22Rv1 (cell line): ENCODE measurements around the gene COG5.

Experiments
- H3K27ac ChIP-seq: fragments of 450-650 bp; 2 replicates; pipeline ENCODE4 v1.5.1; 2017
- ZFX ChIP-seq: fragments of 450-650 bp; IDR thresholded peaks from 2 replicates; pipeline ENCODE4 v1.6.1; 2017; ENCODE audit warnings: antibody characterized with exemption, borderline replicate concordance
- TF ChIP-seq, protein P1 (sequence below): fragments of 450-650 bp; IDR thresholded peaks from 2 replicates; pipeline ENCODE4 v1.5.1; 2017; ENCODE audit warnings: mild to moderate bottlenecking

COG5 gene

DNA sequence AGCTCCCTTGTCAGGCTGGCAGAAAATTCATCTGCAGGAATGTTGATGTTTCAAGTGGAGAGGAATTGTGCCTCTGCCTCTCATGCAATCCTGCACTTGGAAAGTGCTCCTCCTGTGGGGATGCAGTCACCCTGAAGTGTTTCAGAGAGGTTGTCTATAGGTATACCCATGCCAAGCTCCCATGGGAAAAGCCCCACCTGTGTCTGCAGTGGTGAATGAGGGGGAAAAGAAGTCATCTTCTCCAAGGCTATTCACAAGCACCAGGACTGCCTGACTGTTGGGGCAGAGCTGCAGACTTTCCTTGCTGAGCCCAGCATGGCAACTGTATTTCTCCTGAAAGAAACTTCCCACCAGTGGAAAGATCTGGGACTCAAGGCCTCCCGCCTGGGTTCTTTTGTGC, 58.4 kb downstream of the COG5 start:
- peak overlapping the region; percentile 87 for H3K27ac ChIP-seq
- TF ChIP-seq, protein P1, sequence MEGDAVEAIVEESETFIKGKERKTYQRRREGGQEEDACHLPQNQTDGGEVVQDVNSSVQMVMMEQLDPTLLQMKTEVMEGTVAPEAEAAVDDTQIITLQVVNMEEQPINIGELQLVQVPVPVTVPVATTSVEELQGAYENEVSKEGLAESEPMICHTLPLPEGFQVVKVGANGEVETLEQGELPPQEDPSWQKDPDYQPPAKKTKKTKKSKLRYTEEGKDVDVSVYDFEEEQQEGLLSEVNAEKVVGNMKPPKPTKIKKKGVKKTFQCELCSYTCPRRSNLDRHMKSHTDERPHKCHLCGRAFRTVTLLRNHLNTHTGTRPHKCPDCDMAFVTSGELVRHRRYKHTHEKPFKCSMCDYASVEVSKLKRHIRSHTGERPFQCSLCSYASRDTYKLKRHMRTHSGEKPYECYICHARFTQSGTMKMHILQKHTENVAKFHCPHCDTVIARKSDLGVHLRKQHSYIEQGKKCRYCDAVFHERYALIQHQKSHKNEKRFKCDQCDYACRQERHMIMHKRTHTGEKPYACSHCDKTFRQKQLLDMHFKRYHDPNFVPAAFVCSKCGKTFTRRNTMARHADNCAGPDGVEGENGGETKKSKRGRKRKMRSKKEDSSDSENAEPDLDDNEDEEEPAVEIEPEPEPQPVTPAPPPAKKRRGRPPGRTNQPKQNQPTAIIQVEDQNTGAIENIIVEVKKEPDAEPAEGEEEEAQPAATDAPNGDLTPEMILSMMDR = no peak
- TF ChIP-seq ZFX = no peak

DNA sequence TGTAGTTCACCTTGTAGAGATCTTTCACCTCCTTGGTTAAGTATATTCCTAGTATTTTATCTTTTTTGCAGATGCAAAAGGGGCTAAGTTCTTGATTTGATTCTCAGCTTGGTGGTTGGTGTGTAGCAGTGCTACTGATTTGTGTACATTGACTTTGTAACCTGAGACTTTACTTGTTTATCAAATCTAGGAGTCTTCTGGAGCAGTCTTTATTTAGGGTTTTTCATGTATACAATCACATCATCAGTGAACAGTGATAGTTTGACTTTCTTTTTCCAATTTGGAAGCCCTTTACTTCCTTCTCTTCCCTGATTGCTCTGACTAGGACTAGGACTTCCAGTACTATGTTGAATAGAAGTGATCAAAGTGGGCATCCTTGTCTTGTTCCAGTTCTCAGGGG, 60.0 kb downstream of the COG5 start:
- TF ChIP-seq, protein P1 = no peak
- TF ChIP-seq ZFX = no peak
- H3K27ac ChIP-seq = no peak overlapping the region

DNA sequence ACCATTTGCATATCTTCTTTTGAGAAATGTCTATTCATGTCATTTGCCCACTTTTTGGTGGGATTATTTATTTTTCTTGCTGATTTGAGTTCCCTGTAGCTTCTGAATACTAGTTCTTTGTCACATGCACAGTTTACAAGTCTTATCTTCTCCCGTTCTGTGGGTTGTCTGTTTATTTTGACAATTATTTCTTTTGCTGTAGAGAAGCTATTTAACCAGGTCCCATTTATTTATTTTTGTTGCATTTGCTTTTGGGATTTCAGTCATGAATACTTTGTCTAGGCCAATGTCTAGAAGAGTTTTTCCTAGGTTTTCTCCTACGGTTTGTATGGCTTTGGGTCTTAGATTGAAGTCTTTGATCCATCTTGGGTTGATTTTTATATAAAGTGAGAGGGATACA, 60.9 kb downstream of the COG5 start:
- no peak for TF ChIP-seq ZFX
- TF ChIP-seq, protein P1 = no peak
- H3K27ac ChIP-seq = no peak overlapping the region

DNA sequence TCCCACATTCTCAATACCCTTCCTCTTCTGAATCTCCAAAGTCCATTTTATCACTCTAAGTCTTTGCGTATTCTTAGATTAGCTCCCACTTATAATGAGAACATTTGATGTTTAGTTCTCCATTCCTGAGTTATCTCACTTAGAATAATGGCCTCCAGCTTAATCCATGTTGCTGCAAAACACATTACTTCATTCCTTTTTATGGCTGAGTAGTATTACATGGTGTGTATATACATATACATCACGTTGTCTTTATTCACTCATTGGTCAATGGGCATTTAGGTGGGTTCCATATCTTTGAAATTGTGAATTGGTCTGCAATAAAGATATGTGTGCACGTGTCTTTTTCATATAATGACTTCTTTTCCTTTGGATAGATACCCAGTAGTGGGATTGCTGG, 61.6 kb downstream of the COG5 start:
- no peak for TF ChIP-seq ZFX
- TF ChIP-seq, protein P1 = no peak
- no peak overlapping the region for H3K27ac ChIP-seq

DNA sequence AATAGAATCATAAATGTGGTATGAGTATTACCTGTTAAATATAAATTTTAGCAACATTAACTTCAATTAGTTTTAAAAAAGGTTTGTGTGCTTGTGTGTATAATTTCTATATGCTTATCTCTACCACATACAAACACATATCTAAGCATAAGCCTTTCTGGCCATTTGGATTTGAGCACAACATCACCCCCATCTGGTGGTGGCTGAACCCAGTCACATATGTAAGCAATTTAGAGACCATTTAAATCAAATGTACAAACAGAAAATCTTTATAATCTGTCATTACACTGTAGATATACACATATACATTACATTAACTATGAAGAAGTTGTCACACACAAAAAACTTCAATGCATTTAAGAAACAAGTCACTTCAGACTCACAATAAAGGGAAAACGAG, 62.1 kb downstream of the COG5 start:
- no peak overlapping the region for H3K27ac ChIP-seq
- no peak for TF ChIP-seq ZFX
- TF ChIP-seq, protein P1 = peak; percentile 80

DNA sequence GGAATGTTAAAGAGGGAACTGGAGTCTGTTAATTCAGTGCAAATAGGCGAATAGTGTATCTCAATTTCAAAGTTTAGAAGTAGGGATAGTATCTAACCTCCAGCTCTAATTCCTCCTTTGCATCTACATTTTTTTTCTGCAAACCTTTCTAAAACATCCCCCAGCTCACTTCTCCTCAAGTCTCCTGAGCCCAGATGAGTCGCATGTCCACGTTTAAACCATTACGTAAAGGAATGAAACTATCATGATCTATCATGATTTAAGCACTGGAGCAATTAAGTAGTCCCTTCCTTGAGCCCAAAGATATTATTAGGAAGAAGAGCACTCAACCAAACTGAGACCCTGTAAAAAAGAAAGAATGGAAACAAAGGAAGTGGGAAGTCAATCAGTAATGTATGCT, 64.0 kb downstream of the COG5 start:
- TF ChIP-seq, protein P1 = no peak
- no peak overlapping the region for H3K27ac ChIP-seq

DNA sequence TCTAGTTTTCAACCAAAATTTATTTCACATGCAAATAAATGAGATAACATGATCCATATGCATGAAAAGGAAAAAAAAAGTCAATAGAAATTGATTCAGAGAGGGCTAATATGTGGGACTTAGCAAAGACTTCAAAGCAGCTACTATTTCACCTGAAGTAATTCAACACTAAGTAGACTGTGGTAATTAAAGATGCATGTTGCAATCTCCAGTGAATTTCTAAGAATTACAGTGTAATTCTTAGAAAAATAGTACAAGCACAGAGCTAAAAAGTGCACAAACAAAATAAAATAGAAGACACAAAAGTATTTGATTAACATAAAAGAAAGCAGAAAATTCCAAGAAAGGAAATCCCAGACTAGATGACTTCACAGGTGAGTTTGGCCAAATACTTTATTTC, 68.2 kb downstream of the COG5 start:
- no peak for TF ChIP-seq ZFX
- TF ChIP-seq, protein P1 = no peak
- H3K27ac ChIP-seq = no peak overlapping the region
